GM21737 (cell line): Measurements from ENCODE around the gene NOL4L.
"Not testable (repeated sequence)": the region's sequence is repeated elsewhere in the genome, so short reads cannot be mapped to it uniquely, and the experiment has no call there.

Experiments used
- ATAC-seq: cut with Tn5 transposase; IDR thresholded peaks from one replicate; pipeline ENCODE4 v1.9.1; 2021; ENCODE audit warnings: mild to moderate bottlenecking, moderate library complexity; ENCODE audit not compliant: unreplicated experiment

The NOL4L gene

DNA sequence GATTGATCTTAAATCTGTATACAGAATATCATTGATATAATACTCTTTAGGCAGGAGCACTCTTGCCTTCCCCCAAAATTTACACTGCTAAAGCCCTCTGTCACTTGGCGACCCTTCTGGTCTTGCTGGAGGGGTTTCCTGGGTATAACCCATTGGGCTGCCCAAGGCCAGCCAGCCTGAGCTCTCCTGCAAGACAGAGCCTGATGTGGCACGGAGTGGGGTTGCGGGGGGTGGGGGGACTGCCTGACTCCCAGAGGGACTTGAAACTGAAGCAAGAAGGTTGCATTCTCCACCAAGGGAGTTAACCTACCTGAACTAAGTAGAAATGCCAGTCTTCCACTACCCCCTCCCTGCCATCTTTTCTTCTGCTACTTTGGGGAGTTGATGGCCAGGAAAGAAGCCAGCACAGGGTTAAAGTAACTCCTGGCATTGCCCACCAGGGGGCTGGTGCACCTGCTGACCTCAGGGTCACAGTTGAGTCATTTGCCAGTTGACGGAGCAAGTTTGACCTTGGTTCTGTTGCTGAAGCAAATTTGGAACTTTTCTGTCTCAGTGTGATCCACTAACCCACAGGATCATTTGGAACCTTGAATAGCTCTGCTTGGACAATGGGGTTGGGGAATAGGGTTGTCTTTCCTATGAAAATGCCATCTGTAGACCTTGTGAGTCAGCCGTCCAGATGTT, 147.6 kb downstream of the NOL4L start:
- ATAC-seq: no peak

DNA sequence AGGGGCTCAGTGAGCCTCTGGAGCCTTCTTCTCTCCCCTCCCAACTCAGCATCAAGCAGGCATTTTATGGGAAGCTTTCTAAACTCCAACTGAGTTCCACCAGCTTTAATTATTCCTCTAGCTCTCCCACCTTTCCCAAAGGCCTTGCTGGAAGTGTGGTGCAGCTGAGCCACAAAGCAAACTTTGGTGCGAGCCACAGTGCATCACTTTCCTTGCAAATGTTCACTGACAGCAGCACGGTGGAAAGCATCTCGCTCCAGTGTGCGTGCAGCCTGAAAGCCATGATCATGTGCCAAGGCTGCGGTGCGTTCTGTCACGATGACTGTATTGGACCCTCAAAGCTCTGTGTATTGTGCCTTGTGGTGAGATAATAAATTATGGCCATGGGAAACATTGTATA, 148.2 kb downstream of the NOL4L start:
- no peak for ATAC-seq

DNA sequence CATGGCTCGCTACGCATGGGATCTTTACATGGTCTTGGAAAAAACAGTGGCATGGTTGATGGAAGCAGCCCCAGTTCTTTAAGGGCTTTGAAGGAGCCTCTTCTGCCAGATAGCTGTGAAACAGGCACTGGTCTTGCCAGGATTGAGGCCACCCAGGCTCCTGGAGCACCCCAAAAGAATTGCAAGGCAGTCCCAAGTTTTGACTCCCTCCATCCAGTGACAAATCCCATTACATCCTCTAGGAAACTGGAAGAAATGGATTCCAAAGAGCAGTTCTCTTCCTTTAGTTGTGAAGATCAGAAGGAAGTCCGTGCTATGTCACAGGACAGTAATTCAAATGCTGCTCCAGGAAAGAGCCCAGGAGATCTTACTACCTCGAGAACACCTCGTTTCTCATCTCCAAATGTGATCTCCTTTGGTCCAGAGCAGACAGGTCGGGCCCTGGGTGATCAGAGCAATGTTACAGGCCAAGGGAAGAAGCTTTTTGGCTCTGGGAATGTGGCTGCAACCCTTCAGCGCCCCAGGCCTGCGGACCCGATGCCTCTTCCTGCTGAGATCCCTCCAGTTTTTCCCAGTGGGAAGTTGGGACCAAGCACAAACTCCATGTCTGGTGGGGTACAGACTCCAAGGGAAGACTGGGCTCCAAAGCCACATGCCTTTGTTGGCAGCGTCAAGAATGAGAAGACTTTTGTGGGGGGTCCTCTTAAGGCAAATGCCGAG, 148.8 kb downstream of the NOL4L start:
- no peak for ATAC-seq

DNA sequence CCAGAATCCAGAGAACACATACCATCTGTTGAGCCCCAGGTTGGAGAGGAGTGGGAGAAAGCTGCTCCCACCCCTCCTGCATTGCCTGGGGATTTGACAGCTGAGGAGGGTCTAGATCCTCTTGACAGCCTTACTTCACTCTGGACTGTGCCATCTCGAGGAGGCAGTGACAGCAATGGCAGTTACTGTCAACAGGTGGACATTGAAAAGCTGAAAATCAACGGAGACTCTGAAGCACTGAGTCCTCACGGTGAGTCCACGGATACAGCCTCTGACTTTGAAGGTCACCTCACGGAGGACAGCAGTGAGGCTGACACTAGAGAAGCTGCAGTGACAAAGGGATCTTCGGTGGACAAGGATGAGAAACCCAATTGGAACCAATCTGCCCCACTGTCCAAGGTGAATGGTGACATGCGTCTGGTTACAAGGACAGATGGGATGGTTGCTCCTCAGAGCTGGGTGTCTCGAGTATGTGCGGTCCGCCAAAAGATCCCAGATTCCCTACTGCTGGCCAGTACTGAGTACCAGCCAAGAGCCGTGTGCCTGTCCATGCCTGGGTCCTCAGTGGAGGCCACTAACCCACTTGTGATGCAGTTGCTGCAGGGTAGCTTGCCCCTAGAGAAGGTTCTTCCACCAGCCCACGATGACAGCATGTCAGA, 149.6 kb downstream of the NOL4L start:
- ATAC-seq: no peak

DNA sequence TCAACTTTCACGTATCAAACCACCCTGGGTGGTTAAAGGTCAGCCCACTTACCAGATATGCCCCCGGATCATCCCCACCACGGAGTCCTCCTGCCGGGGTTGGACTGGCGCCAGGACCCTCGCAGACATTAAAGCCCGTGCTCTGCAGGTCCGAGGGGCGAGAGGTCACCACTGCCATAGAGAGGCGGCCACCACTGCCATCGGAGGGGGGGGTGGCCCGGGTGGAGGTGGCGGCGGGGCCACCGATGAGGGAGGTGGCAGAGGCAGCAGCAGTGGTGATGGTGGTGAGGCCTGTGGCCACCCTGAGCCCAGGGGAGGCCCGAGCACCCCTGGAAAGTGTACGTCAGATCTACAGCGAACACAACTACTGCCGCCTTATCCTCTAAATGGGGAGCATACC, 150.7 kb downstream of the NOL4L start:
- no peak for ATAC-seq

DNA sequence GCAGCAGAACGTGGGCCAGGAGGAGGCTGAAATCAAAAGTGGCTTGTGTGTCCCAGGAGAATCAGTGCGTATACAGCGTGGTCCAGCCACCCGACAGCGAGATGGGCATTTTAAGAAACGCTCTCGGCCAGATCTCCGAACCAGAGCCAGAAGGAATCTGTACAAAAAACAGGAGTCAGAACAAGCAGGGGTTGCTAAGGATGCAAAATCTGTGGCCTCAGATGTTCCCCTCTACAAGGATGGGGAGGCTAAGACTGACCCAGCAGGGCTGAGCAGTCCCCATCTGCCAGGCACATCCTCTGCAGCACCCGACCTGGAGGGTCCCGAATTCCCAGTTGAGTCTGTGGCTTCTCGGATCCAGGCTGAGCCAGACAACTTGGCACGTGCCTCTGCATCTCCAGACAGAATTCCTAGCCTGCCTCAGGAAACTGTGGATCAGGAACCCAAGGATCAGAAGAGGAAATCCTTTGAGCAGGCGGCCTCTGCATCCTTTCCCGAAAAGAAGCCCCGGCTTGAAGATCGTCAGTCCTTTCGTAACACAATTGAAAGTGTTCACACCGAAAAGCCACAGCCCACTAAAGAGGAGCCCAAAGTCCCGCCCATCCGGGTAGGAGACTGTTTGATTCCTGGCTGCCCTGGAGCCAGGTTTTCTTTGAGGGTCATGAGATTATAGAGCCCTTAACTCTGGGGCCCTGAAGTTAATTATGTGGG, 151.7 kb downstream of the NOL4L start:
- ATAC-seq: no peak

DNA sequence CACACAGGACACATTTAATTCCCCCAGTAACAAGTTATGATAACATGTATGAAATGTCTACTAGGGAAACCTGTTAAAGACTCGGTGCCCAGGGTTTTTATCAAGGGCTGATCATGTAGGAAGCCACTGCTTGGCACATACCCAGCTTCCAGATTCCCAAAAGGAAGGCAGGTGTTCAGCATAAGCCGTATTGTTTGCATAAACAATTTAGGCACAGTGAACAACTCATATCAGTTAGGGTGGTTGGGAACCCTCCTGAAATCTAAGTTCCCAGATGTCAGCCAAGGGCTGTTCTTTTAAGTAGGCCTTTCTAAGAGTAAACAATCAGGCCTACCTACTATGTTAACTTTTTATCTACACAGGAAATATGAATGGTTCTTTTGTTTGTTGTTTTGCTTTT, 152.9 kb downstream of the NOL4L start:
- ATAC-seq: no peak

DNA sequence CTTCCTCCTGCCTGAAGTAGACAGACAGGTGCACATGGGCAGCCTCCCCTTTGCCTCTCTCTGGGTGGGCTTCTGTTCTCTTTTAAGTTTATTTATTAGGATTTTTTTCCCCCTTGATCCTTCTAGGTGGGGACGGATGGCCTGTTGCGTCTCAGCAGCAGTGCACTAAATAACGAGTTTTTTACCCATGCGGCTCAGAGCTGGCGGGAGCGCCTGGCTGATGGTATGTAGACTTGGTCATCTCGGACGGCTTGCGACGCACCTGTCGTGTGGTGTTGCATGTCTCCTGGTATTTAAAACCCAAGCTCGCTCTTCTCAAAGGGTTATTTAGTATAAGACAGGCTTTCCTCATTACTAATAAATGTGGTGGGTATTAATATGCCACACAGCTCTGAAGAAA, 153.7 kb downstream of the NOL4L start:
- ATAC-seq: no peak

DNA sequence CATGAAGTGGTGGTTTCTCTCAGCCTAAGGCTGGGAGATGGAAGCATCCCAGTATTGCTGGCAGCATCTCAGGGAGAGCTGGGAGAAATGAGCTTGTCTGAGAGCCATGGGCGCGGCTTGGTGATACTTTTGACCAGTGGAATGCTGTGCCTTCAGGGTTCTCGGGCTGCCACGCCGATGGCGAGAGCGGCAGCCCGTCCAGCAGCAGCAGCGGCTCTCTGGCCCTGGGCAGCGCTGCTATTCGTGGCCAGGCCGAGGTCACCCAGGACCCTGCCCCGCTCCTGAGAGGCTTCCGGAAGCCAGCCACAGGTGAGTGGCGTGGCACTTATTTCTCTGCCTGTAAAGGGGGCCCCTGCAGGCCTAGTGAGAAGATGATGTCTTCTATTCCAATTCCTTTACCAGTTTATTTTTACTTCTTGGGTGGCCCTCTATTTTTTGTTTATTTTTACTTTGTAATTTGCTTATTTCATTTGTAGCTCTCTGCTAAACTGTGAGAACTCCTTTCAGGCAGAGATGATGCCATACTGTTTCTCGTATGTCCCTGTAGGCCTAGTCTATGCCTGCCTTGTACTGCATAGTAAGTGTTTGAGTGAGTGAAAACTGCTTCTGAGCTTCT, 155.3 kb downstream of the NOL4L start:
- no peak for ATAC-seq

DNA sequence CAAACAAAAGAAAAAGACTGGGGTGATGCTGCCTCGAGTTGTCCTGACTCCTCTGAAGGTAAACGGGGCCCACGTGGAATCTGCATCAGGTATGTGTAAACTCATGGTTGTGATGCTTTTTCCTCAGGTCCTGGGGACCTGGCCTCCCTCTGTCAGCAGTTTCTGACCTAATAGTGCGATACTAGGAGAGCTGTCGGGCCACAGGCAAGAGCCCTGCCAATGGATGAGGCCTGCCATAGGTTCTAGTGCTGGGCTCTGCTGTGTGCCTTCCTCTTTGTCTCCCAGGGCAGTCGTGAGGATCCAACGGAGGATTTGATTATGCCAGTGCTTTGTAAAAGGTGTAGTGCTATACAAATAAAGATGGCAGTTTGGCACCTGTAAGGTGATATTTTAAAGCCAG, 155.8 kb downstream of the NOL4L start:
- no peak for ATAC-seq

DNA sequence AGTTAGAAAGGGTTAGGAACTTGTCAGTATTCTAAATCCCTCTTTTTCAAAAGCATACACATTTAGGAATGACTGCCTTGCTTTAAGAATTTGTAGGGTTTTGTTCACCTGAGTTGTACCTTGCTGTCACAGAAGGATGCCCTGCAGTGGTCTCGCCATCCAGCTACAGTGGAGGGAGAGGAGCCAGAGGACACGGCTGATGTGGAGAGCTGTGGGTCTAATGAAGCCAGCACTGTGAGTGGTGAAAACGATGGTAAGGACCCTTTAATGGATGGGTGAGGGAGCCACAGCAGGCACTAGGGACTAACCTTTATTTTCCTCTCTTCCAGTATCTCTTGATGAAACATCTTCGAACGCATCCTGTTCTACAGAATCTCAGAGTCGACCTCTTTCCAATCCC, 157.1 kb downstream of the NOL4L start:
- ATAC-seq: no peak

DNA sequence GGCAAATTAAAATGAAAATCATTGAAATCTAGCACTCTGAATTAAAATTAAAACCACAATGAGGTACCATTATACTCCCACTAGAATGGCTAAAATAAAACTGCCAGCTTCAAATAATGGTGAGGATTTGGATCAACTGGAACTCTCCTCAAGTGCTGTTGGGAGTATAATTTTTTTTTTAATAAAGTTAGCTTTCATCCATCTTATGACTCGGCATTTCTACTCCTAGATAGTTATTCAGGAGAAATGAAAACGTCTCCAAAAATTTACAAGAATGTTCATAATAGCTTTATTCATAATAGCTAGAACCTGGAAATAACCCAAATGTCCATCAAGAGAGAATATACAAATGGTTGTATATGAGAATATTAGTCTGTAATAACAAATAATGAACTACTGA, 163.8 kb downstream of the NOL4L start:
- ATAC-seq: no peak

DNA sequence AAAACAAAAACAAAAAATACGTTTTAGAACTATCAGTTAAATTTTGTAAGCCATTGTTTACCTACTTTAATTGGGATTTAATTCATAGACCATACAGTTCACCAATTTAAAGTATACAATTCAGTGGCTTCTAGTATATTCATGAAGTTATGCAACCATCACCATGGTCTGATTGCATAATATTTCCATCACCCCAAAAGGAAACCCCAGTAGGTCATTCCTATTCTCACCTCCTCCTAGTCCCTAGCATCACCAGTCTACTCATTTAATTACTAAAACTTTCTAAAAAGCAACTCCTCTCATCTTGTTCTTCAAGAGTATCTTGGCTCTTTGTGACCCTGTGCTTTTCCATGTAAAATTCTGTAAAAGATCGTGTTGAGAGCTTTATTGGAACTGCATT, 166.8 kb downstream of the NOL4L start:
- ATAC-seq: no peak

DNA sequence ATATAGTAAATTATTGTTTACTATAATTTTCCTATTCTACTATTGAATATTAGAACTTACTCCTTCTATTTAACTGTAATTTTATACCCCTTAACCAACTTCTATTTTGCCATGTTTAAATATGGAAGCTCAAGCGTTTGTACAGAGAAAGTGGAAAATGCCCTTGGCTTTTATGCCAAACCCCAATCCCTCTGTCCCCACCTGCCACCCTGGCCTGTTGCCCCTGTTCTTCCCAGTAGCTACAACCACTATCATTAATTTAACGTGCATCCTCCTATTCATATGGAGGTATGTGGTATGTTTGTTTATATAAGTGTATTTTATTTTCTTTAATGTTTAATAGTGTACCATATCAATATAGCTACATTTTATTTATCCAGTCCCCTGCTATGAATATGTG, 168.9 kb downstream of the NOL4L start:
- no peak for ATAC-seq

DNA sequence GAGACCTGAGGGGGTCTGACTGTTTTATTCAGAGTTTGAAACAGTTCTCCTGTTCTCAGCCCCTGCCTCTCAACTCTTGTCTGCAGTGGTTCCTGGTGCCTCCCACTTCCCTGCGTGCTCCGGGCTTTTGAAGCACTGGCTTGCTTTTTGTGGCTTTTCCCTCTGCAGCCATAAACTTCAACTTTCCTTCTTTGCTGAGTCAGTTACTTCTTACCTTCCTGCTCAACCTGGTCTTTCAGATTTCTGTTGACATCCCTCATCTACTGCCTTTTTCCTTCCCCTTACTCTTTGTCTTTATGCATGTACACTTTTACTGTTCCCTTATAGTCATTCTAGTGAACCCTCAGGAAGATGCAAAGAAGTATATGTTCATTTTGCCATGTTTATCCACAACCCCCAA, 169.6 kb downstream of the NOL4L start:
- ATAC-seq: no peak

DNA sequence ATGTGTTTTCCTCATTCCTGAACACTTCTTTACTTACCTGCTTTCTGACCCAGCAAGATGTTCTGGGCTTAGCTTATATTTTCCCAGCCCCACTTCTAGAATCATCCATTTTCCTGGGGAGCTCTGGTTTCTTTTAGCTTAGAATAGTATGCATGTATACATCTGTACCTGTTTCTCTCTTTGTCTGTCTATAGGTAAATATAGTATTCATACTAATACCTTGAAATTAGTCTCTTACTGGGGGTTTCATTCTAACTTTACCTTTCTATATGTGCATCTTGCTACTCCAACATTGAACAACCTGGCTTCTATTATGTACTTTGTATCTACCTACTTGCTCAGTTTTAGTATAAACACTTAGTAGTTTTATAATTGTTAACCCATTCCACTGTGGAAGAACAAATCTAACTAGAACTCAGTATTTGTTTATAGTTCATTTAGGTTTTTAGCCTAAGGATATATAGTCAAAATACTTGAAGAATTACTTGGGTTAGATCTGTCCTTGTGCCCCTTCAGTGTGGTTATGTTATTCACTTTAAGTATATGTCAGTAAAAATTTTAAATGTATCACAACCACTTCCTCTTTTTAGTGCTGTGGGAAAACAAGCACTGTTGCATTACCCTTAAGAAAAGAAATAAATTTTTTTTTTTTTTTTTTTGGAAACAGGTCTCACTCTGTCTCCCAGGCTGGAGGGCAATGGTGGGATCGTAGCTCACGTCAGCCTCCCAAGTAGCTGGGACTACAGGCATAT, 173.0 kb downstream of the NOL4L start:
- ATAC-seq: no peak

DNA sequence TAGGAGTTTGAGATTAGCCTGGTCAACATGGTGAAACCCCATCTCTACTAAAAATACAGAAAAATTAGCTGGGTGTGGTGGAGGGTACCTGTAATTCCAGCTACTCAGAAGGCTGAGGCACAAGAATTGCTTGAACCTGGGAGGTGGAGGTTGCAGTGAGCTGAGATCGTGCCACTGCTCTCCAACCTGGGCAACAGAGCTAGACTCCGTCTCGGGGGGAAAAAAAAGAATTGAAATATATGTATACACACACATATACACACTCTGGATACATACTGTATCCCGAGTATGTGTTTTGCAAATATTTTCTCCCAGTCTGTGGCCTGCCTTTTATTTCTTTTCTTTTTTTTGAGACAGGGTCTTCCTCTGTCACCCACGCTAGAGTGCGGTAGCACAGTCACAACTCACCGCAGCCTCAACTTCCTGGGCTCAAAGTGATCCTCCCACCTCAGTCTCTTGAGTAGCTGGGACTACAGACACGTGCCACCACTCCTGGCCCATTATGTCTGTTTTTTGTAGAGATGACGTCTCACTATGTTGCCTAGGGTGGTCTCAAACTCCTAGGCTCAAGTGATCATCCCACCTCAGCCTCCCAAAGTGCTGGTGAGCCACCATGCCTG, 177.9 kb downstream of the NOL4L start:
- ATAC-seq: not testable (repeated sequence)

DNA sequence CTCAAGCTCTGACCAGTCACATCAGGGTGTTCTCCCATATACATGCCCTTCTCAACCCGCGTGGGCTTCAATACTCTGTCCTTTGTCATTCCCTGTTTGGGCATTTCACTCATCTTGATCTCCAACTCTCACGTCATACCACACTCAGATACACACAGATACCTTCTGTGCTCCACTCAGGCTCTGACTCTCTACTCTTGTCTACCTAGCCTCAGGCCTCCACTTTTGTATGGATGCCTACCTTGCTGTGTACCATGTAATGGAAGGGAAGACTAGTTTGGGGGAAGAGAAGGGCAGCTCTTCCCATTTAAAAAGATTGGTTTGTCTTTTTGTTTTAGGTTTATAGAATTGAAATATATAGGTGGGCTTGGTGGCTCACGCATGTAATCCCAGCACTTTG, 178.4 kb downstream of the NOL4L start:
- no peak for ATAC-seq

DNA sequence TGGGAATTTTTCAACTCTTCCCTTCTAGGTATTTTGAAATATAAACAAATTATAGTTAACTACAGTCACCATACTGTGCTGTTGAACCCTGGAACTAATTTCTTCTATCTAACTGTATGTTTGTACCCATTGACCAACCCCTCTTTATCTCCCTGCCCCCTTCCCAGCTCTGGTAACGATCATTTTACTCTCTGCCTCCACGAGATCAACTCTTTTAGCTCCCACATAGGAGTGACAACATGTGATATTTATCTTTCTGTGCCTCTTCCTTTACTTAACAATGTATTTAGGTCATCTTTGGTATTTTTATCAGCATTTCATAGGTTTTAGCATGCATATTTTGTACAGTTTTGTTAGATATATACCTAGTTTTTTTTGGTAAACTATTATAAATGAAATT, 181.1 kb downstream of the NOL4L start:
- no peak for ATAC-seq

DNA sequence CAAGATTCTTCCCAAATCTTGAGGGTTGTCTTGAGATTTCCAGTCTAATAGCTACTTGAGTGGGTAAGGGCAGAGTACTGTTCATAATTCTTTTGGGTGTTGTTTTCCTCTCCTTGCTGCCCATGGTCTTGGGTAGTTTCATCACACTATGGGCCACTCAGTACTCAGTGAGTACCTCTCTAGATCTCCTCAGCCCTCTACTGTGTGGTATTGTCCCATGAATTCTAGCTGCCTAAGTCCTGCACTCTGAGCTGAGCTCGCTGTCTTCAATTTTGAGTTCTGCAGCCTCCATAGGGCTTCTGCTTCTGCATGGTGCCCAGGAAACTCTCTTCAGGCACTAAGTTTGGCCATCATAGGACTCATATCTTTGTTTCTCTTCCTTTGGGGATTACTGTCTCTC, 184.7 kb downstream of the NOL4L start:
- ATAC-seq: no peak
